Measurements from ENCODE around the gene OTX1. TPM values are rescaled to one million over a fixed set of nuclear protein-coding genes. Genes with fewer than 3 reads are reported as not detected.

OTX1 gene
- total and polyA plus RNA-seq, 9 of the 15 experiments (the other 6 are each of a cell fraction or from before 2014, with no cell fraction given): 0.18 to 7.1 (median 0.58) TPM

- no peak for ATAC-seq
- H3K4me1 ChIP-seq (replicated peaks in 1 of 2; ENCODE audit: control insufficient read depth in 2 of 2, insufficient read depth in 2 of 2, low read length in 2 of 2): no peaks in the 10 kb centered on the region
- in situ Hi-C loops (cut with MboI): no loop called here
- H2AFZ ChIP-seq (ENCODE audit: low read depth, low read length): no peak overlapping the region
- TF ChIP-seq SNAPC5 (CRISPR knock-in tag; IDR thresholded peaks at IDR 0.05) (no peak), MEF2D (tag; conservative IDR thresholded peaks at IDR 0.05; ENCODE audit: low read depth) (no peak), FOXK1 (CRISPR knock-in tag; IDR thresholded peaks at IDR 0.05; ENCODE audit: borderline replicate concordance) (no peak), GTF2A2 (tag; IDR thresholded peaks at IDR 0.05) (no peak), SLC30A9 (CRISPR knock-in tag; IDR thresholded peaks at IDR 0.05) (no peak), HDAC2 (IDR thresholded peaks at IDR 0.05) (no peak), FOSL1 (tag; conservative IDR thresholded peaks at IDR 0.05) (no peak), E2F1 (CRISPR knock-in tag; IDR thresholded peaks at IDR 0.05) (no peak), ZNF224 (CRISPR knock-in tag; IDR thresholded peaks at IDR 0.05) (no peak), HMBOX1 (IDR thresholded peaks at IDR 0.05) (no peak), PURB (CRISPR knock-in tag; IDR thresholded peaks at IDR 0.05; ENCODE audit: low read depth) (no peak), NFYB (IDR thresholded peaks at IDR 0.05; ENCODE audit: extremely low read depth, insufficient read length) (no peak), RAD51 (IDR thresholded peaks at IDR 0.05; ENCODE audit: borderline replicate concordance, low read depth) (no peak), SMAD3 (CRISPR knock-in tag; conservative IDR thresholded peaks at IDR 0.05) (no peak)
- no peak overlapping the region for H3K27ac ChIP-seq (ENCODE audit: extremely low read depth, low read depth, low read length)
- no peak overlapping the region for H3K9ac ChIP-seq (ENCODE audit: insufficient read depth in 1 of 2, low read depth in 2 of 2, low read length in 2 of 2)
- H3K9me3 ChIP-seq (replicated peaks; ENCODE audit: control insufficient read depth, insufficient read depth, low read depth, low read length): no peaks in the 10 kb centered on the region
- POLR2A ChIA-PET: no interaction called here
- no peaks in the 10 kb centered on the region for H3K36me3 ChIP-seq (ENCODE audit: control insufficient read depth, insufficient read depth, low read length)
- no peaks in the 10 kb centered on the region for H3K79me2 ChIP-seq (ENCODE audit: control insufficient read depth, insufficient read depth, low read length)
- no peak overlapping the region for H3K4me2 ChIP-seq (ENCODE audit: insufficient read depth, low read length)
- intact Hi-C loops (cut with micrococcal nuclease): no loop called here
- BruUV-seq (replicated peaks): no TSS peak
- no peaks in the 10 kb centered on the region for H3K9me1 ChIP-seq (ENCODE audit: control insufficient read depth, insufficient read depth, low read length)
- DNase-seq (ENCODE audit: extremely low read depth in 1 of 4, low spot score in 3 of 4): no peak
- CTCF ChIA-PET (ENCODE audit: low intra/inter-chr PET ratio): no interaction called here
- no peaks in the 10 kb centered on the region for H4K20me1 ChIP-seq (replicated peaks; ENCODE audit: control insufficient read depth, insufficient read depth, low read length)
- WGBS (ENCODE audit: insufficient coverage, low coverage, missing lambda C conversion rate): 58% methylated on average over 2 of the region's 2 CpGs
- no peaks in the 10 kb centered on the region for H3K27me3 ChIP-seq (ENCODE audit: control insufficient read depth in 2 of 2, insufficient read depth in 2 of 2, low read length in 2 of 2)
- no peak for FAIRE-seq
- H3K4me3 ChIP-seq: no peak overlapping the region
These were observed 23.4 kb upstream of the OTX1 start for GRCh38 chr2:63027220-63027619.
